A673 (cell line): ENCODE data around the gene FOXN3.

ENCODE experiments used
- CTCF ChIP-seq: fragments of 300-800, 200-600 bp; sonication (generic); conservative IDR thresholded peaks from 2 replicates; pipeline ENCODE4 v1.5.1; 2017; ENCODE audit warnings: low read depth, mild to moderate bottlenecking, antibody characterized with exemption, low read length, moderate library complexity, mixed read lengths
- EZH2 ChIP-seq: fragments of 200-600 bp; sonication (generic); IDR thresholded peaks from 2 replicates; pipeline ENCODE4 v1.6.1; 2017; ENCODE audit warnings: borderline replicate concordance, low read depth, mild to moderate bottlenecking, mixed read lengths, antibody characterized with exemption, low read length; ENCODE audit not compliant: poor library complexity, severe bottlenecking

DNA sequence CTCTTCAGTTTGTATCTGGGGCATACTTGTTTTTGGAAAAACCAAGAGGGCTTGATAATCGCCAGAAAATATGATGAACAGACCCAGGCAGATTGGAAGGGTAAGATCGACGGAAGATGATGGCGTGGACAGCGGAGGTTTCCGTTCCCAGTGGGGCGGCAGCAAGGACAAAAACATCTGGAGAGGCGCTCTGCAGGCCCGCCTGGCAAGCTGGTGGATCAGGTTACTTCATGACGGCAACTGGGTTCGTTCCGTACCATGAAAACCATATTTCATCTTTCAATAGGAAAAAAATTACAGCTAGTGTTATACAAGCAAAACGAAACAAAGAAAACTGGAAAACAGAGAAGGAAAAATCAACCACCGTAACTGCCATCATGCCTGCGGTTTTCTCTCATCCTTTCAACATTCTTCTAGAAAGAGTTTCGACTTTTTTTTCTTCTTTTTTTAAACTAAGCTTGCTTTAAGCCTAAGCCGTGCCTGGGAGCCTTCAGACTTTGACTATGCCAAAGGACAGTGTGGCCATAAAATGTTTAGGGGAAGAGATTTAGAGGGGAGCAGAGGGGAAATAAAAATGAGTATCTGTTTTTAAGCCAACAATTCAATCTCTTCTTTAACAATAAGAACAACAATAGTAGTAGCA is 210.5 kb downstream of the FOXN3 start:
- TF ChIP-seq CTCF (no peak), EZH2 (no peak)
